Left lung (tissue), 10 donors: ENCODE results near the gene PUM1. TPM values are rescaled to one million over a fixed set of nuclear protein-coding genes. Genes with fewer than 3 reads are reported as not detected.

ENCODE experiments used
- ATAC-seq: fragments of 200-7000 bp; cut with Tn5 transposase; one replicate; pipeline ENCODE4 v1.9.1; 2020; ENCODE audit warnings: moderate library complexity
- DNase-seq, 4 donors: peaks; one replicate each; pipeline ENCODE4 v3.0.0-alpha.2; 2013 to 2020
- H3K27ac ChIP-seq, 2 donors: fragments of 200-600 bp; sonication (generic) in 1 of 2; one replicate each; pipeline versions ENCODE4 v1.5.0 to v1.8.0; 2020 to 2021
- H3K27me3 ChIP-seq, 2 donors: fragments of 200-600 bp; sonication (generic) in 1 of 2; one replicate each; pipeline versions ENCODE4 v1.5.0 to v1.8.0; 2020 to 2021
- H3K36me3 ChIP-seq, 2 donors: fragments of 200-600 bp; sonication (generic) in 1 of 2; one replicate each; pipeline versions ENCODE4 v1.5.0 to v1.8.0; 2020 to 2021
- H3K4me1 ChIP-seq, 2 donors: fragments of 200-600 bp; one replicate each; pipeline ENCODE4 v1.8.0; 2021
- H3K4me3 ChIP-seq, 2 donors: fragments of 200-600 bp; sonication (generic) in 1 of 2; one replicate each; pipeline versions ENCODE4 v1.5.0 to v1.8.0; 2020 to 2021; ENCODE audit warnings: mild to moderate bottlenecking in 1 of 2
- H3K9me3 ChIP-seq, 2 donors: fragments of 200-600 bp; sonication (generic) in 1 of 2; one replicate each; pipeline versions ENCODE4 v1.5.0 to v1.8.0; 2020 to 2021
- CTCF ChIP-seq, 2 donors: fragments of 200-600 bp; sonication (generic) in 1 of 2; IDR thresholded peaks; one replicate each; pipeline versions ENCODE4 v1.5.0 to v1.8.0; 2021; ENCODE audit warnings: antibody characterized with exemption in 2 of 2
- intact Hi-C, 2 donors: fragments of 100-400 bp; cut with DNase I; formaldehyde crosslinking; loops; one replicate each; pipeline versions ENCODE4 v1.11.2 to v1.14.2; 2022
- polyA plus RNA-seq, 6 donors: library from polyadenylated mRNA; unstranded; fragments of 120-200 nt; gene quantifications; one replicate each; pipeline ENCODE4 v1.2.1, GENCODE V29; 2013; ENCODE audit not compliant: insufficient read length in 6 of 6
- total RNA-seq, 2 donors: library from RNA; stranded (reverse); fragmentation: NEBNext Ultra II Directional; extraction: Animal tissue kit (Norgen Biotek cat#: 25700); gene quantifications; one replicate each; pipeline ENCODE4 v1.2.1, GENCODE V29; 2021
- donor health status: DM: no; HTN: yes; CAD: no.
- donor health status: DM: no; HTN: no; CAD: no.

PUM1 gene
- total and polyA plus RNA-seq, 8 donors: 96.7 to 125 (median 108) TPM

- no peak for DNase-seq
- Histone ChIP-seq H3K36me3 (no peaks in the 10 kb centered on the region), H3K27ac (no peak overlapping the region), H3K4me1 (peaks cover 13 to 46% of the 10 kb centered on the region in 2 donors), H3K4me3 (no peak overlapping the region), H3K27me3 (no peaks in the 10 kb centered on the region), H3K9me3 (no peaks in the 10 kb centered on the region)
- peak; percentile 26 for ATAC-seq
- no peak for TF ChIP-seq CTCF (IDR thresholded peaks at IDR 0.05)
- intact Hi-C loops: no loop called here
Observed at GRCh38 chr1:31013187-31013864, 52.2 kb downstream of the PUM1 start.

- Histone ChIP-seq H3K36me3 (no peaks in the 10 kb centered on the region), H3K4me3 (no peak overlapping the region), H3K27me3 (no peaks in the 10 kb centered on the region), H3K9me3 (no peaks in the 10 kb centered on the region), H3K4me1 (peaks cover 13 to 51% of the 10 kb centered on the region in 2 donors), H3K27ac (no peak overlapping the region)
- intact Hi-C loops: no loop called here
- DNase-seq (no peak), ATAC-seq (no peak)
- TF ChIP-seq CTCF (IDR thresholded peaks at IDR 0.05): no peak
Observed at GRCh38 chr1:31012210-31012924, 53.1 kb downstream of the PUM1 start.

GRCh38 chr1:31011719-31012118 lies 53.8 kb downstream of the PUM1 start:
- ATAC-seq (no peak), DNase-seq (no peak)
- TF ChIP-seq CTCF (IDR thresholded peaks at IDR 0.05): no peak
- no peaks in the 10 kb centered on the region for H3K9me3 ChIP-seq
- no peak overlapping the region for H3K4me3 ChIP-seq
- H3K27ac ChIP-seq: no peak overlapping the region
- H3K4me1 ChIP-seq: peaks cover 13 to 53% of the 10 kb centered on the region in 2 donors
- no peaks in the 10 kb centered on the region for H3K36me3 ChIP-seq
- H3K27me3 ChIP-seq: no peaks in the 10 kb centered on the region
- intact Hi-C loops: no loop called here

- DNase-seq (no peak), ATAC-seq (no peak)
- H3K4me1 ChIP-seq: peaks cover 13 to 47% of the 10 kb centered on the region in 2 donors
- peaks cover 0 to 12% of the 10 kb centered on the region in 2 donors for H3K36me3 ChIP-seq
- intact Hi-C loops: no loop called here
- no peaks in the 10 kb centered on the region for H3K27me3 ChIP-seq
- no peak for TF ChIP-seq CTCF (IDR thresholded peaks at IDR 0.05)
- no peaks in the 10 kb centered on the region for H3K9me3 ChIP-seq
- no peak overlapping the region for H3K27ac ChIP-seq
- H3K4me3 ChIP-seq: no peak overlapping the region
Observed at GRCh38 chr1:31010086-31010989, 55.2 kb downstream of the PUM1 start.
